Brain microvascular endothelial cell (primary cell): ENCODE measurements around the gene ALX4.
A peak's percentile ranks its signal among the peaks of the same experiment; 100 is the strongest.

Source experiments
- DNase-seq: peaks from one replicate; pipeline ENCODE4 v3.0.0-alpha.2; 2020
- H3K27ac ChIP-seq: fragments of 250-450 bp; sonication (Bioruptor Pico); 2 replicates; pipeline ENCODE4 v1.5.1; 2020; ENCODE audit warnings: mild to moderate bottlenecking, moderate library complexity
- H3K27me3 ChIP-seq: fragments of 250-450 bp; sonication (Bioruptor Pico); replicated peaks from 2 replicates; pipeline ENCODE4 v1.5.1; 2020; ENCODE audit warnings: mild to moderate bottlenecking
- H3K36me3 ChIP-seq: fragments of 250-450 bp; sonication (Bioruptor Pico); replicated peaks from 2 replicates; pipeline ENCODE4 v1.5.1; 2020; ENCODE audit warnings: mild to moderate bottlenecking
- H3K4me3 ChIP-seq: 2 replicates; pipeline ENCODE4 v1.5.1; 2011; ENCODE audit warnings: low read depth, mild to moderate bottlenecking, control low read depth, low read length, moderate library complexity
- CTCF ChIP-seq: IDR thresholded peaks from 2 replicates; pipeline ENCODE4 v1.5.1; 2011; ENCODE audit warnings: low read depth, mild to moderate bottlenecking, moderate library complexity, low read length, control low read depth, inconsistent platforms; ENCODE audit errors: missing control alignments
- in situ Hi-C: cut with HindIII; loops from 2 replicates; pipeline ENCODE4 v1.10.0; 2017; ENCODE audit warnings: low sequenced_read_pairs, low pct_ligation_motif_present

ALX4 gene

GRCh38 chr11:44298862-44299261 is 11.1 kb downstream of the ALX4 start:
- Histone ChIP-seq H3K27ac (no peak overlapping the region), H3K4me3 (no peak overlapping the region), H3K36me3 (no peaks in the 10 kb centered on the region), H3K27me3 (peaks cover 28% of the 10 kb centered on the region)
- no peak for DNase-seq
- in situ Hi-C loops: no loop called here
- no peak for TF ChIP-seq CTCF

- in situ Hi-C loops: no loop called here
- no peak for TF ChIP-seq CTCF
- Histone ChIP-seq H3K36me3 (no peaks in the 10 kb centered on the region), H3K27me3 (no peaks in the 10 kb centered on the region), H3K4me3 (no peak overlapping the region), H3K27ac (no peak overlapping the region)
- no peak for DNase-seq
Observed at GRCh38 chr11:44290208-44290607, 19.7 kb downstream of the ALX4 start.

GRCh38 chr11:44288133-44288526 is 21.8 kb downstream of the ALX4 start:
- TF ChIP-seq CTCF: no peak
- no peaks in the 10 kb centered on the region for H3K36me3 ChIP-seq
- no peak overlapping the region for H3K4me3 ChIP-seq
- DNase-seq: no peak
- in situ Hi-C loops: no loop called here
- H3K27me3 ChIP-seq: no peaks in the 10 kb centered on the region
- H3K27ac ChIP-seq: no peak overlapping the region

GRCh38 chr11:44286911-44287310 is 23.0 kb downstream of the ALX4 start:
- Histone ChIP-seq H3K27me3 (no peaks in the 10 kb centered on the region), H3K36me3 (no peaks in the 10 kb centered on the region), H3K27ac (no peak overlapping the region), H3K4me3 (no peak overlapping the region)
- TF ChIP-seq CTCF: no peak
- in situ Hi-C loops: no loop called here
- DNase-seq: no peak

- H3K4me3 ChIP-seq: no peak overlapping the region
- no peaks in the 10 kb centered on the region for H3K27me3 ChIP-seq
- H3K36me3 ChIP-seq: no peaks in the 10 kb centered on the region
- peak; percentile 97 for TF ChIP-seq CTCF
- peak; percentile 15 for DNase-seq
- no peak overlapping the region for H3K27ac ChIP-seq
- in situ Hi-C loops: no loop called here
Observed at GRCh38 chr11:44286268-44286880, 23.6 kb downstream of the ALX4 start.

- Histone ChIP-seq H3K4me3 (no peak overlapping the region), H3K27me3 (no peaks in the 10 kb centered on the region), H3K36me3 (no peaks in the 10 kb centered on the region), H3K27ac (no peak overlapping the region)
- DNase-seq: no peak
- TF ChIP-seq CTCF: no peak
- in situ Hi-C loops: no loop called here
Observed at GRCh38 chr11:44285756-44286155, 24.2 kb downstream of the ALX4 start.
